SK-N-SH (cell line): ENCODE data around the gene SORCS3. TPM values are rescaled to one million over a fixed set of nuclear protein-coding genes. Genes with fewer than 3 reads are reported as not detected.

ENCODE experiments used
- CTCF ChIA-PET: fragments of 300-600, 350-600 bp; formaldehyde crosslinking; extraction: SDS; loops from one replicate; lab custom pipeline; 2021; lab: Yijun Ruan, JAX
- POLR2A ChIA-PET: fragments of 350-600 bp; sonication (Branson Sonifier 250); formaldehyde crosslinking; extraction: SDS; loops from one replicate; lab custom pipeline; 2020; ENCODE audit warnings: antibody characterized with exemption, inconsistent platforms; lab: Yijun Ruan, JAX
- DNase-seq: peaks from one replicate; pipeline ENCODE4 v3.0.0; 2012
- H2AFZ ChIP-seq: fragments of 200-600 bp; sonication (generic); 2 replicates; pipeline ENCODE4 v1.8.1; 2016; ENCODE audit warnings: antibody characterized with exemption, mild to moderate bottlenecking, low read depth
- H3F3A ChIP-seq: fragments of 200-600 bp; sonication (generic); replicated peaks from 2 replicates; pipeline ENCODE3; 2016; ENCODE audit warnings: antibody characterized with exemption, mild to moderate bottlenecking; ENCODE audit not compliant: insufficient read depth
- H3K27ac ChIP-seq, 2 experiments: fragments of 200-500 bp in 1 of 2; fragments of 200-600 bp in 1 of 2; sonication (Bioruptor generic) in 1 of 2; sonication (generic), shearing (Covaris generic) in 1 of 2; 2 replicates each; pipeline versions ENCODE4 v1.5.1 to v1.6.1; 2014 to 2016; ENCODE audit warnings: low read depth in 2 of 2, inconsistent platforms in 1 of 2, low read length in 1 of 2, mild to moderate bottlenecking in 1 of 2, mixed read lengths in 1 of 2
- H3K27me3 ChIP-seq: fragments of 200-600 bp; sonication (generic), shearing (Covaris generic); 2 replicates; pipeline ENCODE4 v1.6.1; 2016; ENCODE audit warnings: mixed run types; ENCODE audit not compliant: insufficient read depth
- H3K36me3 ChIP-seq, 2 experiments: fragments of 200-500 bp in 1 of 2; fragments of 200-600 bp in 1 of 2; sonication (Bioruptor generic) in 1 of 2; sonication (generic) in 1 of 2; replicated peaks in 1 of 2; 2 replicates each; pipeline versions ENCODE3 to v1.5.1; 2014 to 2016; ENCODE audit warnings: low read length in 1 of 2, mild to moderate bottlenecking in 1 of 2; ENCODE audit not compliant: insufficient read depth in 2 of 2, control insufficient read depth in 1 of 2
- H3K4me1 ChIP-seq, 2 experiments: fragments of 200-500 bp in 1 of 2; fragments of 200-600 bp in 1 of 2; sonication (Bioruptor generic) in 1 of 2; sonication (generic), shearing (Covaris generic) in 1 of 2; 2 replicates each; pipeline versions ENCODE4 v1.5.1 to v1.6.1; 2014 to 2016; ENCODE audit warnings: low read depth in 1 of 2, low read length in 1 of 2, mixed run types in 1 of 2; ENCODE audit not compliant: insufficient read depth in 2 of 2, control insufficient read depth in 1 of 2
- H3K4me2 ChIP-seq: fragments of 200-600 bp; sonication (generic), shearing (Covaris generic); 2 replicates; pipeline ENCODE4 v1.6.1; 2017; ENCODE audit warnings: mixed run types
- H3K4me3 ChIP-seq, 2 experiments: fragments of 200-500 bp in 1 of 2; fragments of 200-600 bp in 1 of 2; sonication (Bioruptor generic) in 1 of 2; sonication (generic), shearing (Covaris generic) in 1 of 2; 2 replicates each; pipeline versions ENCODE4 v1.5.1 to v1.8.1; 2014 to 2016; ENCODE audit warnings: low read depth in 2 of 2, inconsistent platforms in 1 of 2, low read length in 1 of 2, mild to moderate bottlenecking in 1 of 2, mixed read lengths in 1 of 2, moderate library complexity in 1 of 2
- H3K79me2 ChIP-seq: fragments of 200-600 bp; sonication (generic); 2 replicates; pipeline ENCODE4 v1.8.1; 2017; ENCODE audit warnings: mild to moderate bottlenecking; ENCODE audit not compliant: insufficient read depth
- H3K9ac ChIP-seq: fragments of 200-600 bp; sonication (generic); 2 replicates; pipeline ENCODE4 v1.6.1; 2017; ENCODE audit warnings: mixed run types
- H3K9me2 ChIP-seq: fragments of 200-600 bp; sonication (generic); 2 replicates; pipeline ENCODE4 v1.6.1; 2017; ENCODE audit warnings: mixed run types
- H3K9me3 ChIP-seq: fragments of 200-600 bp; sonication (generic); 2 replicates; pipeline ENCODE4 v1.6.1; 2017; ENCODE audit warnings: mixed run types, mild to moderate bottlenecking, moderate library complexity
- H4K20me1 ChIP-seq: fragments of 200-600 bp; sonication (generic); 2 replicates; pipeline ENCODE4 v1.6.1; 2017; ENCODE audit warnings: mild to moderate bottlenecking, mixed run types; ENCODE audit not compliant: insufficient read depth
- CHD2 ChIP-seq: fragments of 150-350 bp; IDR thresholded peaks from 2 replicates; pipeline ENCODE4 v1.6.1; 2018; ENCODE audit warnings: low read length; ENCODE audit not compliant: partially characterized antibody
- CTCF ChIP-seq: fragments of 200-600 bp; sonication (generic); IDR thresholded peaks from 2 replicates; pipeline ENCODE4 v1.6.1; 2017; ENCODE audit warnings: antibody characterized with exemption, mild to moderate bottlenecking, moderate library complexity
- EZH2phosphoT487 ChIP-seq: fragments of 200-600 bp; sonication (generic); IDR thresholded peaks from 2 replicates; pipeline ENCODE4 v1.6.1; 2017; ENCODE audit warnings: low read depth, mixed run types, mild to moderate bottlenecking, antibody characterized with exemption, moderate library complexity, borderline replicate concordance
- FOXJ3 ChIP-seq: sonication (generic); formaldehyde crosslinking; IDR thresholded peaks from 2 replicates; pipeline ENCODE4 v1.5.1; 2020; ENCODE audit warnings: mild to moderate bottlenecking, missing genetic modification reagents
- FOXM1 ChIP-seq: IDR thresholded peaks from 2 replicates; pipeline ENCODE4 v1.4.0; 2012; ENCODE audit warnings: low read depth, mild to moderate bottlenecking
- GABPA ChIP-seq: IDR thresholded peaks from 2 replicates; pipeline ENCODE4 v1.4.0; 2012; ENCODE audit warnings: low read depth, mild to moderate bottlenecking
- MEF2A ChIP-seq: IDR thresholded peaks from 2 replicates; pipeline ENCODE4 v1.4.0; 2012; ENCODE audit warnings: low read depth, borderline replicate concordance
- POLR2AphosphoS5 ChIP-seq: IDR thresholded peaks from 2 replicates; pipeline ENCODE4 v1.6.1; 2012; ENCODE audit warnings: low read depth, low read length
- RAD21 ChIP-seq: IDR thresholded peaks from 2 replicates; pipeline ENCODE4 v1.6.1; 2012; ENCODE audit warnings: mild to moderate bottlenecking, low read length
- RXRA ChIP-seq: IDR thresholded peaks from 2 replicates; pipeline ENCODE4 v1.4.0; 2012; ENCODE audit warnings: low read depth, mild to moderate bottlenecking, borderline replicate concordance
- TAF1 ChIP-seq: IDR thresholded peaks from 2 replicates; pipeline ENCODE4 v1.6.1; 2012; ENCODE audit warnings: low read depth, mild to moderate bottlenecking, low read length, moderate library complexity, borderline replicate concordance
- TEAD4 ChIP-seq: IDR thresholded peaks from 2 replicates; pipeline ENCODE4 v1.4.0; 2012; ENCODE audit warnings: mild to moderate bottlenecking, borderline replicate concordance; ENCODE audit not compliant: insufficient read depth
- USF1 ChIP-seq: IDR thresholded peaks from 2 replicates; pipeline ENCODE4 v1.4.0; 2012; ENCODE audit warnings: low read depth, borderline replicate concordance
- WGBS: methylation state at CpG from one replicate; pipeline ENCODE4 v1.1.6; 2017; ENCODE audit warnings: low lambda C conversion rate; 5-methylcytosine and 5-hydroxymethylcytosine counted together
- polyA plus RNA-seq, 3 experiments: library from polyadenylated mRNA; depleted of rRNA; stranded (reverse); fragments of >200 nt; gene quantifications; 2 replicates each; pipeline ENCODE4 v1.2.3, GENCODE V29; 2012
- TF ChIP-seq, protein P1 (sequence below): IDR thresholded peaks from 2 replicates; pipeline ENCODE4; 2012

Gene SORCS3
- polyA plus RNA-seq, 1 of the 3 experiments (the other 2 are of a cell fraction): not detected

- no peak for DNase-seq
- Histone ChIP-seq H3K27me3 (no peaks in the 10 kb centered on the region), H3K4me2 (no peak overlapping the region), H2AFZ (no peak overlapping the region), H3K9me3 (no peaks in the 10 kb centered on the region), H3K4me3 (no peak overlapping the region), H3K79me2 (no peaks in the 10 kb centered on the region), H4K20me1 (no peaks in the 10 kb centered on the region), H3K27ac (no peak overlapping the region), H3K9ac (no peak overlapping the region), H3K4me1 (no peaks in the 10 kb centered on the region), H3F3A (no peaks in the 10 kb centered on the region), H3K36me3 (no peaks in the 10 kb centered on the region), H3K9me2 (no peaks in the 10 kb centered on the region)
- POLR2A ChIA-PET: no interaction called here
- CTCF ChIA-PET: interaction anchor here (1.6 kb wide), 1 partner anchor 60 kb away, joined by 3 read pairs; no protein-coding TSS in a partner anchor
- TF ChIP-seq FOXJ3 (no peak), CHD2 (no peak)
- WGBS: 14% methylated on average over 1 of the region's 1 CpG
Observed at GRCh38 chr10:105159268-105159667, 518.2 kb downstream of the SORCS3 start.

- Histone ChIP-seq H3F3A (no peaks in the 10 kb centered on the region), H3K27ac (no peak overlapping the region), H3K4me3 (no peak overlapping the region), H3K79me2 (no peaks in the 10 kb centered on the region), H3K9me3 (no peaks in the 10 kb centered on the region), H3K4me2 (no peak overlapping the region), H3K9ac (no peak overlapping the region), H3K4me1 (no peaks in the 10 kb centered on the region), H3K27me3 (no peaks in the 10 kb centered on the region), H2AFZ (no peak overlapping the region), H4K20me1 (no peaks in the 10 kb centered on the region), H3K9me2 (no peaks in the 10 kb centered on the region), H3K36me3 (no peaks in the 10 kb centered on the region)
- TF ChIP-seq MEF2A (no peak), USF1 (no peak)
- 41% methylated on average over 4 of the region's 4 CpGs for WGBS
- DNase-seq: no peak
- CTCF ChIA-PET: interaction anchor here (0.8 kb wide), 1 partner anchor 9 kb away, joined by 3 read pairs; no protein-coding TSS in a partner anchor
- POLR2A ChIA-PET: no interaction called here
Observed at GRCh38 chr10:105161149-105161548, 520.1 kb downstream of the SORCS3 start.

DNA sequence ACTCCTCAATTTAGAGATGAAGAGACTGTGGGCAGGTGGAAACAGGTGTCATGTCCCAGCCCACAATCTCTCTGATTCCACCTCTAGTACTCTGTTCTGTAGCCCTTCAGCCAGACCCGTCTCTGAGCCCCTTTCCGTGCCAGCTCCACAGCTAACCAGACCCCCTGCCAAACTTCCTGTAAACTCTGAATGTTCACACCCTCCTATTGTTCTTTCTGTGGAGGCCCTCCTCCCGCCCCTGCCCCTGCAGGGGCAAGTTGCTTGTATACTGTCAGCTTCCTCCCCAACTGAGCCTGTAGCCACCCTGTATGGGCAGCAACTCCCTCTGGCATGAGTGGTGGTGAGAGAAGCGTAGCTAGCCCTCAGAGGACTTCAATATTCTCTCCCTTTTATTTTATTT is 520.7 kb downstream of the SORCS3 start:
- Histone ChIP-seq H3K4me2 (no peak overlapping the region), H3K9me3 (no peaks in the 10 kb centered on the region), H3K27ac (no peak overlapping the region), H3K4me1 (no peaks in the 10 kb centered on the region), H3K27me3 (no peaks in the 10 kb centered on the region), H3F3A (no peaks in the 10 kb centered on the region)
- ChIA-PET CTCF (interaction anchor here (0.8 kb wide), 1 partner anchor 10 kb away, joined by 3 read pairs; no protein-coding TSS in a partner anchor), POLR2A (no interaction called here)
- 6% methylated on average over 4 of the region's 4 CpGs for WGBS
- no peak for TF ChIP-seq RAD21
- no peak for TF ChIP-seq FOXM1
- no peak for TF ChIP-seq USF1
- TF ChIP-seq CHD2: no peak
- TF ChIP-seq TEAD4: no peak
- no peak for TF ChIP-seq CTCF
- TF ChIP-seq POLR2AphosphoS5: no peak
- no peak for TF ChIP-seq RXRA
- TF ChIP-seq FOXJ3: no peak
- TF ChIP-seq EZH2phosphoT487: no peak
- no peak for TF ChIP-seq TAF1
- TF ChIP-seq, protein P1, sequence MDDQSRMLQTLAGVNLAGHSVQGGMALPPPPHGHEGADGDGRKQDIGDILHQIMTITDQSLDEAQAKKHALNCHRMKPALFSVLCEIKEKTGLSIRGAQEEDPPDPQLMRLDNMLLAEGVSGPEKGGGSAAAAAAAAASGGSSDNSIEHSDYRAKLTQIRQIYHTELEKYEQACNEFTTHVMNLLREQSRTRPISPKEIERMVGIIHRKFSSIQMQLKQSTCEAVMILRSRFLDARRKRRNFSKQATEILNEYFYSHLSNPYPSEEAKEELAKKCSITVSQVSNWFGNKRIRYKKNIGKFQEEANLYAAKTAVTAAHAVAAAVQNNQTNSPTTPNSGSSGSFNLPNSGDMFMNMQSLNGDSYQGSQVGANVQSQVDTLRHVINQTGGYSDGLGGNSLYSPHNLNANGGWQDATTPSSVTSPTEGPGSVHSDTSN: no peak
- no peak for TF ChIP-seq GABPA
- TF ChIP-seq, all 33 proteins: peak for 0
- no peak for DNase-seq
- Histone ChIP-seq H3K36me3 (no peaks in the 10 kb centered on the region), H3K9me2 (no peaks in the 10 kb centered on the region), H4K20me1 (no peaks in the 10 kb centered on the region), H3K4me3 (no peak overlapping the region), H3K9ac (no peak overlapping the region), H3K79me2 (no peaks in the 10 kb centered on the region), H2AFZ (no peak overlapping the region)
